ENCODE results near the gene LYZL6. TPM values are rescaled to one million over a fixed set of nuclear protein-coding genes. Genes with fewer than 3 reads are reported as not detected.

Gene LYZL6
- total RNA-seq, 1 donor from 2014 or later: not detected

DNA sequence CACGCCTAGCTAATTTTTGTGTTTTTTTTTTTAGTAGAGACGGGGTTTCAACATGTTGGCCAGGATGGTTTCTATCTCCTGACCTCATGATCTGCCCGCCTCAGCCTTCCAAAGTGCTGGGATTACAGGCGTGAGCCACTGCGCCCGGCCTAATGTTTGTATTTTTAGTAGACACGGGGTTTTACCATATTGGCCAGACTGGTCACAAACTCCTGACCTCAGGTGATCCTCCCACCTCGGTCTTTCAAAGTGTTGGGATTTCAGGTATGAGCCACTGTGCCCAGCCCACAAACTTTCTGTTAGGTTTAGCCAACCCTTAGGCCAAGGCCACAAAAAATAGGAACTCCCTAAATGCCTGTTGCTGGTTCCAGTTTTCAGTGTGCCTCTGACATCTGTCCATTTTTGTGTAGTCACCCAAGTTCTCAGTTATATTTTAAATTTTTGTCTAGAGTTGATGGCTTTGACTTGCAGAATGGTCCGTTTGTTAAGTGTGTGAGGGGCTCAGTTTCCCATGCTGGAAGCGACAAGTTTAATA is 25.1 kb upstream of the LYZL6 start:
- H3K27ac Mint-ChIP-seq: no peak overlapping the region
- TF ChIP-seq, protein P1, sequence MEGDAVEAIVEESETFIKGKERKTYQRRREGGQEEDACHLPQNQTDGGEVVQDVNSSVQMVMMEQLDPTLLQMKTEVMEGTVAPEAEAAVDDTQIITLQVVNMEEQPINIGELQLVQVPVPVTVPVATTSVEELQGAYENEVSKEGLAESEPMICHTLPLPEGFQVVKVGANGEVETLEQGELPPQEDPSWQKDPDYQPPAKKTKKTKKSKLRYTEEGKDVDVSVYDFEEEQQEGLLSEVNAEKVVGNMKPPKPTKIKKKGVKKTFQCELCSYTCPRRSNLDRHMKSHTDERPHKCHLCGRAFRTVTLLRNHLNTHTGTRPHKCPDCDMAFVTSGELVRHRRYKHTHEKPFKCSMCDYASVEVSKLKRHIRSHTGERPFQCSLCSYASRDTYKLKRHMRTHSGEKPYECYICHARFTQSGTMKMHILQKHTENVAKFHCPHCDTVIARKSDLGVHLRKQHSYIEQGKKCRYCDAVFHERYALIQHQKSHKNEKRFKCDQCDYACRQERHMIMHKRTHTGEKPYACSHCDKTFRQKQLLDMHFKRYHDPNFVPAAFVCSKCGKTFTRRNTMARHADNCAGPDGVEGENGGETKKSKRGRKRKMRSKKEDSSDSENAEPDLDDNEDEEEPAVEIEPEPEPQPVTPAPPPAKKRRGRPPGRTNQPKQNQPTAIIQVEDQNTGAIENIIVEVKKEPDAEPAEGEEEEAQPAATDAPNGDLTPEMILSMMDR (conservative IDR thresholded peaks at IDR 0.05): no peak
- H3K4me3 Mint-ChIP-seq: no peak overlapping the region
- no peaks in the 10 kb centered on the region for H3K9me3 Mint-ChIP-seq
- H3K36me3 Mint-ChIP-seq: no peaks in the 10 kb centered on the region
- peaks cover 9% of the 10 kb centered on the region for H3K4me1 Mint-ChIP-seq (ENCODE audit: unreplicated experiment)
- no peak for DNase-seq (ENCODE audit: extremely low spot score, unreplicated experiment)
- no peaks in the 10 kb centered on the region for H3K27me3 Mint-ChIP-seq

DNA sequence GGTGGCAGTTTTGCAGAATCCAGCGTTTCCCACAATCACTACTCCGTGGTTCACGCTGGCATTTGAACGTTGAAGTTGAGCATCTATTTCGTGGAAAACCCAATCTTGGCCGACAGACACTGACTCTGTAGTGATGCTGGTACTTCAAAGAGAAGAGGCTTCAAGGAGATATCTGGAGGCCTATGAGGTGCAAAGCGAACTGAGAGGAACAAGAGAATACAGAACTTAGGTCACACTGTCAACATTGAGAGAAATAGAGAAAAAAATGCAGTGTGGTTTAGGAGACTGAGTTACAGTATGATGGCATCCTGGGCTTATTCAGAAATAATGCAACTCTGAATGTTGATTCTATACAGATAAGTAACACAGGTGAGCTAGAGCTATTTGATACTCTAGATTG is 21.8 kb upstream of the LYZL6 start:
- Mint-ChIP-seq H3K27me3 (no peaks in the 10 kb centered on the region), H3K4me1 (ENCODE audit: unreplicated experiment) (peaks cover 5% of the 10 kb centered on the region), H3K4me3 (no peak overlapping the region), H3K36me3 (no peaks in the 10 kb centered on the region), H3K27ac (no peak overlapping the region), H3K9me3 (no peaks in the 10 kb centered on the region)
- TF ChIP-seq, protein P1 (conservative IDR thresholded peaks at IDR 0.05): no peak
- no peak for DNase-seq (ENCODE audit: extremely low spot score, unreplicated experiment)

DNA sequence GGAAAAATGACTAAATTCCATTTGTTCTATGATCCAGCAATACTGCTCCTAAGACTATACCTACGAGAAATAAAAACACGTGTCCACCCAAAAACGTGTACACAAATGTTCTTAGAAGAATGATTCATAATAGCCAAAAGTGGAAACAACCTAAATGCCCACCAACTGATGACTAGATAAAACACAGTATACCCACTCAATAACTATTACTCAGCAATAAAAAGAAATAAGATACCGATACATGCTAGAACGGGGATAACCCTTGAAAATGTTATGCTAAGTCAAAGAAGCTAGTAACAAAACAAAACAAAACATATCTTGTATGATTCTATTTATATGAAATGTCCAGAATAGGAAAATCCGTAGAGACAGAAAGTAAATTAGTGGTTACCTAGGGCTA is 20.1 kb upstream of the LYZL6 start:
- H3K4me1 Mint-ChIP-seq (ENCODE audit: unreplicated experiment): no peaks in the 10 kb centered on the region
- no peak overlapping the region for H3K27ac Mint-ChIP-seq

DNA sequence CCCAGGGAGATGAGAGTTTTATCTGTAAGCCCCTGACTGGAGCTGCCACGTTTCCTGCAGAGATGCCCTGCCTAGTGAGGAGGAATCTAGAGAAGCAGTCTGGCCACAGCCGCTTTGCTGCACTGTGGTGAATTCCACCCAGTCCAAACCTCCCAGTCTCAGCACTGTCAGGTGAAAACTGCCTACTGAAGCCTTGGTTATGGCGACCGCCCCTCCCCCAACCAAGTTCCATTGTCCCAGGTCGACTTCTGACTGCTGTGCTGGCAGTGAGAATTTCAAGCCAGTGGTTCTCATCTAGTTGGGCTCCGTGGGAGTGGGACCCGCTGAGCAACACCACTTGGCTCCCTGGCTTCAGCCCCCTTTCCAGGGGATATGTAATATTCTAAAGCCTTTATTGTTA is 10.2 kb upstream of the LYZL6 start:
- peaks cover 8% of the 10 kb centered on the region for H3K27me3 Mint-ChIP-seq
- H3K4me1 Mint-ChIP-seq (ENCODE audit: unreplicated experiment): no peaks in the 10 kb centered on the region
- no peak overlapping the region for H3K27ac Mint-ChIP-seq
- no peak overlapping the region for H3K4me3 Mint-ChIP-seq
- TF ChIP-seq, protein P1 (conservative IDR thresholded peaks at IDR 0.05): no peak
- H3K9me3 Mint-ChIP-seq: no peaks in the 10 kb centered on the region
- DNase-seq (ENCODE audit: extremely low spot score, unreplicated experiment): no peak
- no peaks in the 10 kb centered on the region for H3K36me3 Mint-ChIP-seq

More for the DNA sequence above, 20.1 kb upstream of the LYZL6 start:
- H3K9me3 Mint-ChIP-seq: no peaks in the 10 kb centered on the region
- no peaks in the 10 kb centered on the region for H3K36me3 Mint-ChIP-seq
- DNase-seq (ENCODE audit: extremely low spot score, unreplicated experiment): no peak
- no peak overlapping the region for H3K4me3 Mint-ChIP-seq
- no peaks in the 10 kb centered on the region for H3K27me3 Mint-ChIP-seq
- TF ChIP-seq, protein P1 (conservative IDR thresholded peaks at IDR 0.05): no peak

DNA sequence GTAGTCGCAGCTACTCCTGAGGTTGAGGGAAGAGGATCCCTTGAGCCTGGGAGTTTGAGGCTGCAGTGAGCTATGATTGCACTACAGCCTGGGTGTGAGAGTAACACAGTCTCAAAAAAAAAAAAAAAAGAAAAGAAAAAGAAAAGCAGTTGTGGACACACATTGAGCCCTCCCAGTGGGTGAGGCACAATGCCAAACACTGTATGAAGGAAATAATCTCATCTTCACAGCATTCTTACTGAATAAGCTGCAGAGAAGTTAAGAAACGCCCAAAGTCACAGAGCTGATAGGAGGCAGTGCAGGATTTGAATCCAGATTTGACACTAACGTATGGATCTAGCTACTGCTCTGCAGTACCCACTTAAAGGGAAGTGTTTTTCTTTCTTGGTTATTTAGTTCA is 5.9 kb upstream of the LYZL6 start:
- TF ChIP-seq, protein P1 (conservative IDR thresholded peaks at IDR 0.05): no peak
- H3K4me1 Mint-ChIP-seq (ENCODE audit: unreplicated experiment): no peaks in the 10 kb centered on the region
- no peak overlapping the region for H3K4me3 Mint-ChIP-seq
- H3K27ac Mint-ChIP-seq: no peak overlapping the region
- H3K36me3 Mint-ChIP-seq: no peaks in the 10 kb centered on the region
- H3K9me3 Mint-ChIP-seq: no peaks in the 10 kb centered on the region
- DNase-seq (ENCODE audit: extremely low spot score, unreplicated experiment): no peak
- peaks cover 4% of the 10 kb centered on the region for H3K27me3 Mint-ChIP-seq

DNA sequence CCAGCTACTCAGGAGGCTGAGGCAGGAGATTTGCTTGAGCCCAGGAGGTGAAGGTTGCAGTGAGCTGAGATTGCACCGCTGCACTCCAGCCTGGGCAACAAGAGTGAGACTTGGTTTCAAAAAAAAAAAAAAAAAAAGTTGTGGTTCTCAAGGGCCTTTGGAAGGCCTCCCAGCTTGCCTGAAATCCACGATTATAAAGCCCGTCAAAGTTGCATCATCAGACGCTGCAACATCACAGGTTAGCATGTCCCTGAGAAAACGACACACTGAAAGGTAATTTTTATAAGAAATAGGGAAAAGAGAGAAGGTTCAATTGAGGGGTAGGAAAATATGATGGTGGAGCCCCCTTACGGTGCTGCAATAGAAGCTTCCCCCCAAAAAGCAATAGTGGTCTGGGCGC is 4.6 kb upstream of the LYZL6 start:
- TF ChIP-seq, protein P1 (conservative IDR thresholded peaks at IDR 0.05): no peak
- Mint-ChIP-seq H3K9me3 (no peaks in the 10 kb centered on the region), H3K36me3 (no peaks in the 10 kb centered on the region), H3K27me3 (no peaks in the 10 kb centered on the region), H3K4me3 (no peak overlapping the region), H3K4me1 (ENCODE audit: unreplicated experiment) (no peaks in the 10 kb centered on the region), H3K27ac (no peak overlapping the region)
- no peak for DNase-seq (ENCODE audit: extremely low spot score, unreplicated experiment)
